Glomerular visceral epithelial cell (primary cell): ENCODE data around the gene NDFIP2.

ENCODE experiments used
- DNase-seq: peaks from one replicate; pipeline ENCODE4 v3.0.0-alpha.2; 2016; ENCODE audit errors: extremely low spot score

The NDFIP2 gene

GRCh38 chr13:79496188-79496587 is 15.2 kb downstream of the NDFIP2 start:
- DNase-seq, result no peak

- DNase-seq, result no peak
Observed at GRCh38 chr13:79497064-79497463, 16.1 kb downstream of the NDFIP2 start.

- no peak for DNase-seq
Observed at GRCh38 chr13:79497852-79498251, 16.9 kb downstream of the NDFIP2 start.

GRCh38 chr13:79500829-79501228 is 19.9 kb downstream of the NDFIP2 start:
- DNase-seq, result no peak

GRCh38 chr13:79501538-79502232 is 20.7 kb downstream of the NDFIP2 start:
- no peak for DNase-seq

GRCh38 chr13:79502859-79503468 is 22.0 kb downstream of the NDFIP2 start:
- no peak for DNase-seq

- DNase-seq, result no peak
Observed at GRCh38 chr13:79503473-79504017, 22.6 kb downstream of the NDFIP2 start.

GRCh38 chr13:79508224-79508961 is 27.4 kb downstream of the NDFIP2 start:
- DNase-seq, result no peak

- DNase-seq, result no peak
Observed at GRCh38 chr13:79511611-79512010, 30.7 kb downstream of the NDFIP2 start.

GRCh38 chr13:79512950-79513349 is 32.0 kb downstream of the NDFIP2 start:
- DNase-seq, result no peak

GRCh38 chr13:79516595-79516994 is 35.6 kb downstream of the NDFIP2 start:
- DNase-seq, result no peak

GRCh38 chr13:79519255-79519654 is 38.3 kb downstream of the NDFIP2 start:
- no peak for DNase-seq

- DNase-seq, result peak; percentile 59
Observed at GRCh38 chr13:79522583-79522982, 41.6 kb downstream of the NDFIP2 start.

GRCh38 chr13:79525064-79525857 is 44.3 kb downstream of the NDFIP2 start:
- no peak for DNase-seq

- DNase-seq, result no peak
Observed at GRCh38 chr13:79527698-79528097, 46.7 kb downstream of the NDFIP2 start.

GRCh38 chr13:79528356-79528755 is 47.4 kb downstream of the NDFIP2 start:
- no peak for DNase-seq

- DNase-seq, result no peak
Observed at GRCh38 chr13:79528759-79529191, 47.8 kb downstream of the NDFIP2 start.

GRCh38 chr13:79529817-79530216 is 48.9 kb downstream of the NDFIP2 start:
- DNase-seq, result no peak

GRCh38 chr13:79530270-79530669 is 49.3 kb downstream of the NDFIP2 start:
- no peak for DNase-seq

GRCh38 chr13:79531542-79532254 is 50.7 kb downstream of the NDFIP2 start:
- DNase-seq, result no peak

- DNase-seq, result no peak
Observed at GRCh38 chr13:79532576-79532975, 51.6 kb downstream of the NDFIP2 start.
